Activated effector memory CD4-positive, alpha-beta T cell treated with Interleukin-2 at 50 U/mL for 16 hours (primary cell): ENCODE data around the gene ETV3L.
A peak's percentile ranks its signal among the peaks of the same experiment; 100 is the strongest.

Experiments used
- DNase-seq: peaks from one replicate; pipeline ENCODE4 v3.0.0-alpha.2; 2020

Gene ETV3L

DNA sequence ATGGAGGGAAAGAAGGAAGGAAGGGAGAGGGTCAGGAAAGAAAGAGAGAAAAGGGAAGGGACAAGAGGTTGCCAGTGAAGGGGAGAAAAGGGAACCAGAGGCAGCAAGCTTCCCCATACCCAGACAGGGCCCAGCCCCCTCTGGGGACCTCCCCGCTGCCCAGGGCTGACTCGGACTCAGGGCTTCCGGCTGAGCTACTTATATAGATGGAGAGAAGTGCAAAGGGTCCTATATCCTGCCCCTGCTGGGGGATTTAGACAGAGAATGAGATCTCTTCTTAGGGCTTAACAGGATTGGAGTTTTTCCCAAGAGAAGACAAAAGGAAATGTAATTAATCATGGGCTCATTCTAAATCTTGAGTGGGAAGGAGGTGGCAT is at the start of gene ETV3L:
Gene ETV3L, minus strand, starts transcription at position 176 of the 377 bp plus-strand sequence. CDS start 285 bp downstream, outside the sequence.
- DNase-seq: no peak

DNA sequence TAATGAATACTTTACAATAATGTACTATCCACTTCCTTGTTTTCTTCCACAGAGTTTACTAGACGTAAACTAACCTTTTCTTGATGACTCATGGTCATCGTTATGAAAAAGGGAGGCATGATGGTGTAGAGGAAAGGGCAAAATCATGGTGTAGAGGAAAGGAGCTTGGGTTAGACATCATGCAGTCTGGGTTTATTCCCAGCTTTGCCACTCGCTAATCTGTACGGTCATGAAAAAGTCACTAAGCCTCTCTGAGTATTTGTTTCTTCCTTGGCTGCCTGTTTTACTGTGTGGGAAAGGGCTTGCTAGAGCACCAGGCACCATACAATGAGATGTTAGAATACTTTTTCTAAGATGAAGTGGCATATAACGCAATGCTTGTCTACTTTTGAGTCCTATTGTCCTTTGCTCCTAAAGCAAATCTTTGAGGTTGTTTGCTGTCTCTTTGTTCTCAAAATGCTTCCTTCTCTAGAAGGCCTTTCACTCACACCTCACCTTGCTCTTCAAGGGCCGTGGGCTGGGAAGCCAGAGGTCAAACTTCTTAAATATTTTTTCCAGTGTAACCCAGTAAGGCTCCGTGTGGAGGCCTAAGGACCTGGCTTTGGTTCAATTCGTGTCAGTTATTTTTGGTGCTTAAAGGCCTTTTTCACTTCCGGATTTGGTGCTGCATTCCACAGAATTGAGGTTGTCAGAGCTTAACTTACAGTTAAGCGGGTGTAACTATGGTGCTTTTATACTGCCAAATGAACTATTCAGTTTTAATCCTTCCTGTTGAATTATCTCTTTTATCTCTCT is 48.5 kb upstream of the ETV3L start:
- no peak for DNase-seq

GRCh38 chr1:157147037-157147436 is 47.4 kb upstream of the ETV3L start:
- no peak for DNase-seq

GRCh38 chr1:157146244-157146643 is 46.6 kb upstream of the ETV3L start:
- DNase-seq: no peak

DNA sequence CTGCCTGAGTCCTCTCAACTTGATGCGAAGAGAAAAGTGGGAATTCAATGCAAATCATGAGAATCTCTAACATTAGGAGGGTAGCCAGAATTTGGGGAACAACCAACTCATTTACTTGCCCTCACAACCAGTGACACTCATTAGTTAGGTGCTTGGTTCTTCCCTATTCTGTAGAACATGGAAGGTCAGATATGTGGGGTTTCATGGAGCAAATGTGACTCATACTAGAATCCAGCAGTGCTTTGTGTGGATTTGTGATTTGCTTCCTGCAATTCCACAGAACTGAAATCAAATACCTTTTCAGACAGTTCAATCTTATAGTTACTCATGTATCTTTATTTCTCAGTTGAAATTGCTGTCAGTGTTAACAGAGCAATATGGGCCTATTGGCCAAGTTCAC is 45.5 kb upstream of the ETV3L start:
- DNase-seq: no peak

DNA sequence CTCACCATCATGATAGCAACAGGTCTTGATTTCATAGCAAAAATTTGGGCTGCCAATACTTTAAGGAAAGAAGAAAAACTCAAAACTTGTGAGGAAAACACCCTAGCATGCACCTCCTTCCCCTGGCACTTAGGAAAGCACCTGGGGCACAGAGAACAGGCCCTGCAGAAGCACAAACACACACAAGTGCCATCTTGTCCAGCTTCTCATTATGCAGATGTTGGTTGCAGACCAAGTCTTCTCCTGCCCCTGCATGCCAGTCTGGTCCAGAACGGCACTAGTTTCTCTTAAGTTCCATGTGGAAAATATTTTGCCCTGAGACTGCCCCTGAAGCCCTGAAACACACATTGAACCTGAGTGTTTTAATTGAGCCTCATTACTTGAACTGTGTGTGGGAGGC is 44.9 kb upstream of the ETV3L start:
- DNase-seq: no peak

DNA sequence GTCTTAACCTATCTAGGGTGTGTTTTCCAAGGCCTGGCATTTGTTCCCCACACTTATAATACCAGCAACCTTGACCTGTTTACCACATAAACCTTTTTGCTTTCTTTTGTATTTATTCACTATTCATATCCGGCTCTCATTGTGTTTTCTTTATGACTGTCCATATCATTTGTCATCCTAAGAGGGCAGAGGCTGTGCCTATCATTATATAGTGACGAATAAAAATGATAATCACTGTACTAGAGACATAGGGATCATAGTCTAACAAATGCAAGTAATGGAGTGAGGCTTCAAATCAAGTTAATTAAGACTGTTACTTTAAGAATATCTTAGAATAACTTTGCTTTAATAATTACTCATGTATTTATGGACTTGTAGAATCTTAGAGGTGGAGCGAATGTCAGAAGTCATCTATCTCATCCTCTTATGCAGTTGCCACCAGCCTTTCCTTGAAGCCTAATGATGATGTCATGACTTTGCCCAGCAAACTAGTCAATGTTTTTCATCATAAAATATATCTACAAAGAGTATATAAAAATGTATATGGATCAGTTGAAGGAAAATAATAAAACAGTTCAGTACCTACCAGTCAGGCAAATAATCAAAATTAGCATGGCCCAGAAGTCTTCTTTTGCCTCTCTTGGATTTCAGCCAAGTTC is 43.3 kb upstream of the ETV3L start:
- no peak for DNase-seq

DNA sequence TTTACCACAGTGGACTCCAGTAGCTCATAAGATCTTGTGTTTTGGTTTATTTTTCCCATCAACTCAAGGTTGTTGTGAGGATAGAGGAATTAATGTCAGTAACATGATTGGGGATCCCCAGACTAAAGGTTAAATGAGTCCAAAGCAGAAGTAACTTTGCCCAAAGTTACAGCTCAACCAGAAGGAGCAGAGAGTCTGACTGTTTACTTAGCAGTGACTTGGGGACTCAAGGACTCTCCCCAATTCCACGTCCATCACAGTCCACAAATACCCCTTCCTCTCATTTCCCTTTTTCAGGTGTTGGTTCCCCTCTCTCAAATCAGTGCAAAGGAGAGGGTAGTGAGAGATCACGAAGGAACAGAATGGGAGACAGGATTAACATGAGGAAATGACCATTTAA is 42.6 kb upstream of the ETV3L start:
- DNase-seq: no peak

DNA sequence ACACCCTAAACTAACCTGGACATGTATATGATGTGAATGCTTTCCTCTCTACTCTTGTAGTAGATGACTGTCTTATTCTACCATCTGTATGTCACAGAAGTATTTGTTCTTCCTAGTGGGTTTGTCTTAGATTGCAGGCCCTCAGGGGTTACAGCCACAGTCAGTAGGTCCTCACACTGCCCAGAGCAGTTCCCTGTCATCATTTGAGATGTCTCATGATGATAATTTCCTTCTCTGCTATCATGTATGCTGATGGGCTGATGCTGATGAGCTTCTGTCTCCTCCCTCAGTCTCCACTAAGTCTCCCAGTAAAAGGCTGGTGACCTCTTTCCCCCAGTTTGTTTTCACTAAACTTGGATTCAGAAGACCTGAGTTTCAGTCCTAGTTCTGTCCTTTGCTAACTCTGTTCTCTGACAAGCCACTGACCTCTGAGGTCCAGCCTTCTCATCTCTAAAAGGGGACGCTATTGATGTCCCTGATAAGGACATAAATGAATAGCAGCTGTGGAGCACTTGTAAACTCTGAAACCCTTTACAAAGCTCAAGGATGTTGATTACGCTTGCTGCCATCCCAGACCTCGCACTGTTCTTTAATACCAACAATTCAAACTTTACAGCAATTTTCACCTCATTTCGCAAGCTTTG is 41.7 kb upstream of the ETV3L start:
- DNase-seq: no peak

DNA sequence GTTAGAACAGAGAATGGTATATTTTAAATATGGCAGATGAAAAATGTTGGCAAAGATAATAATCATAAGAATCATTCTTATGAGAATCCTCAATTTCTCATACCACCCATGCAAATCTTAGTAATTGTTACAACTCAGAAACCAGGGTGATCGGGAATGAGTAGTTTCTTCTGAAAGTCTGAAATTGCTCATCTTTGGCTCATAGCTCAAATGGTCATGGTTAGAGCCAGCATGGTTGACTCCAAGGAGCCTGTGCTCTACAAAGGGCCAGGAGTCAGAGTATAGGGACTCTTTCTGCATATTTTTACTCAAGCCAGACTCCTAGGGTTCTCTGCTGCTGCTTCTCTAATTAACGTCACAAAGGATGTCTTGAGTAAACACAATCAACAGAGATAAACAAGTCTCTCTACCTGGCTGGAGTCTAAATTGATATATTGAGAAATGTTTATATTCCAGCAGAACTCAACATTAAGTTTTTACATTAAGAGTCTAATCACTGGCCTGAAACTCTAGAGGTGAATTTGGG is 40.5 kb upstream of the ETV3L start:
- no peak for DNase-seq

DNA sequence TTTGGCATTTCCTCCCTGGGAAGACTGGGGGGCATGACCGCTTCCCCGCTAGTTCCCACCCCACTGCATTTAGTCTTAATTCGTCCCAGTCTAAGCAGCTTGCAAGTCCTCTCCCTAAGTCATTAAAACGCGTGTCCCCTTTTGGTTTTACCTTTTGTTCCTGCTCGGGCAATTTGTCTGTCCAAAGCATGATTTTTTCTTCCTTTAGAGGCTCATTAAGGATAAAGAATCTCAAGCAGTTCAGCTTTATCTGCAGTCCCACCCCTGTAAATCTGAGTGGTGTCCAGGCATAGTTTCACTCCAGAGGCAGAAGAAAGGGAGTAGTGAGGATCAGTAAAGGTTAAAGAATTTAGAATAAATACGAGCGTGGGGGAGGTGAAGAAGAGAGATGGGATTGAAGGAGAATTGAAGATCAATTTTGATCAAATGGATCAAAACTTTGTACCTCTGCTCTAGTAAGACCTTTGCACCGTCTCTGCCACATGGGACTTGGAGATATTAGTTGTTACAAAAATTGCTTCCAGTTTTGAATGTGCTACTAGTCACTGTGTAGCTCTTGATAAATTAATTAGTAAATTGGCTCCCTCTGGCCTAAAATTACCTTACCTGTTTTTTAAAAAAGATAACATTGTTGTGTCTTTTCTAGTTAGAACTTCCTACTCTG is 39.6 kb upstream of the ETV3L start:
- no peak for DNase-seq

DNA sequence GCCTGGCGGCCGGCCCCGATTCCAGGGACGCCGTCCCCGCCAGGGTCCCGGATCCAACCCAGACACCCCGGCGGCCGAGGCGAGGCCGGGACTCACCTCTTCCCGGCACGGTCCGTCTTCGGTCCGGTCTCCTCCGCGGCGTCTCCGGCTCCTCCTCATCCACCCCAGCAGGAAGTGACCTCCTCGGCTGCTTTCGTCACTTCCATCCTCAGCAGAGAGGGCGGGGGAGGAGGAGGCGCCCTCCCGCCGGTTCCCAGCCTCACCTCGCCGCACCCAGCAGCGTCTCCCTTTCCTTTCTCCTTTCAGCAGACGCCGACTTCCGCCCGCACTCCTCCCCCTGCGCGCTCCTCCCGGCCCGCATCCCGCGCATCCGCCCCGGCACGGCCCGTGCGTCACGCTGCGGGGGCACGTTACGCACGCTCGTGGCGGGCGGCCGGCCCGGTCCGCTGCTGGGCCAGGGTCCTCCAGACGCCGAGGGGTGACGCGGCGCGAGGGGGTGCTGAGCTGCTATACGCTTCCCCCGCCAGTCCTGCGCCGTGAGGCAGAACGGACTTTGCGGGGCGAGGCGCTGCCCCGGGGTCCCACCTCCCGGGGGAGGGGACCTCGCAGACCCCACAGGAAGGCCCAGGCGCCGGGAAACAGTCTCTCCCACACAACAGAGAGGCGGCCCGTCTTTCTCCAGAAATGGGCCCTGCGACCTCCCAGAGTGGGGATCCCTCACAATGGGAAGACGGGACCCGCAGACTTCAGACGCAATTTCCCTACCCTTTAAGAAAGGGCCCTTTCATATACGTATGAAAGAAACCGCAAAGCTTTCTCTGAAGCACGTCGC is 38.8 kb upstream of the ETV3L start, which contains the start of gene ETV3:
Gene ETV3, minus strand, starts transcription at position 176 of the 832 bp plus-strand sequence. CDS start 2,043 bp downstream, outside the sequence.
- DNase-seq: peak; percentile 81

DNA sequence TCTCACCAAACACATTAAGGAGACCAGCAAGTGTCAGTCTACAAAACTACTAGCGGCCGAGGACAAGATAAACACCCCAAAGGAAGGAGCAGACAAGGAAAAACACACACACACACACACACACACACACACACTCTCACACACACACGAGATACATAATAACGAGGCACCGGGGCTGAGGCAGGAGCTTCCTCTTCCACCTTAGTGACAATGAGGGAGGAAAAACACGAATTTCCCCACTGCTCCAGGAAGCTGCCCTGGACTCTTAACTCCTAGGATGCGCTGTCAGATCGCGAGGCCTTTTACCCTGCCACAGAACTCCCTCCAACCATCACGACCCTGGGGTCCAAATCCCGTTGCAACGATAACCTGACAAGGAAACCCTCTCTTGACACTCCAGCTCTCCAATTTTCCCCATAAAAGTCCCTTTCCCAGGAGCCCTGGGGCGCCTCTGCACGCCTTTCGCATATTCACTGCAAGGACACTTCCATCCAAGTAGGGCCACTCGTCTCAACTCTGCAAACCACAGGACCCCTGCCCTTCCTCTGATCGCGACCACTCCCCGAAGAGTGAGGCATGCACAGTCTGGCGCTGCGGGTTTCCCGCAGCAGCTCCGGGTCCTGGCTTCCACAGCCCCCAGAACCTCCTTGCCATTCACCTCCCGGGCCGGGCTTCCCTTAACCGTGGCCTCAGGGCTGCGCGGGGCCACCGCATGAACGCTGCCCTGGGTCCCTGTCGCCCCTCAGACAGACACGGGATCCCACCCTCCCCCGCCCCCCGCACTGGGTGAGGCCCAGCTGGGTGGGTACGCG is 38.0 kb upstream of the ETV3L start:
- no peak for DNase-seq

- no peak for DNase-seq
Observed at GRCh38 chr1:157137046-157137407, 37.4 kb upstream of the ETV3L start.

GRCh38 chr1:157136133-157136532 is 36.5 kb upstream of the ETV3L start:
- DNase-seq: no peak

- no peak for DNase-seq
Observed at GRCh38 chr1:157135646-157136045, 36.0 kb upstream of the ETV3L start.

DNA sequence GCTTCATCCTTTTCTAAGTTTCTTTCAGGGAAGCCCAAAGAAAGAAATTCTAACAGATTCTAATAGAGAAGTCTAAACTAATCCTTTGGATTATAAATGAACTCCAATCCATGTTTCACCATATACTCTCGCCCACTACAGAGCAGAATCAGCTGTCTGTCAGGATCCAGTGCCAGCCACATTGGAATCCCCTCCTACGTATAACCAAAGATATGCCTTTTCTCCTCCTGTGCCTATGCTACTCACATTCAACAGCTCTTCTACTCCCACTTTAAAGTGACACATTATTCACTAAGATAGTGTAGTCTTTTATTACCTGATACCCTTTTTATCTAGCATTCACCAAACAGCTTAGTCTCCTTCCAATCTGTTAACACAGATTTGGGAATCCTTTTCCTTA is 35.5 kb upstream of the ETV3L start:
- DNase-seq: no peak

- no peak for DNase-seq
Observed at GRCh38 chr1:157134442-157134841, 34.8 kb upstream of the ETV3L start.

GRCh38 chr1:157133426-157133825 is 33.8 kb upstream of the ETV3L start:
- no peak for DNase-seq

- DNase-seq: no peak
Observed at GRCh38 chr1:157132616-157133167, 33.1 kb upstream of the ETV3L start.

DNA sequence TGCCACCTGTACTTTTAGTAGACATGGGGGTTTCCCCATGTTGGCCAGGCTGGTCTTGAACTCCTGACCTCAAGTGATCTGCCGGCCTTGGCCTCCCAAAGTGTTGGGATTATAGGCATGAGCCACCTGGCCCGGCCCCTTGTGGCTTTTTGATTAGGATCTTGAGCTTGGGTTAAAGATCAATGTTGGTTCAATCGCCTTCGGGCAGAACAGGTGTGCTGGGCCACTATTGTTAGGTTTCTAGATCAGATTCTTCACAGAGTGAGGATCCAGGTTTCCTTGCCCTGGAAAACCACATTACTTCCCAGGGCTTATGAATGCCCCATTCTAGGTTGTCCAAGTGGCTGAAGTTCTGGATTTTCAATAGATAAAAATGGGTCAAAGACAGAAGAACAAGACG is 32.5 kb upstream of the ETV3L start:
- DNase-seq: no peak
